Mesendoderm (in vitro differentiated cells): ENCODE measurements around the gene OR2A7.
"Not testable (repeated sequence)": the region's sequence is repeated elsewhere in the genome, so short reads cannot be mapped to it uniquely, and the experiment has no call there.

Source experiments
- DNase-seq: peaks from one replicate; pipeline ENCODE4 v3.0.0; 2013
- H2AK5ac ChIP-seq: 2 replicates; pipeline ENCODE4 v1.6.1; 2013; ENCODE audit warnings: low read length, inconsistent platforms
- H2BK120ac ChIP-seq: 2 replicates; pipeline ENCODE4 v1.6.1; 2013; ENCODE audit warnings: low read depth, mild to moderate bottlenecking, low read length, moderate library complexity, mixed read lengths
- H2BK15ac ChIP-seq: replicated peaks from 2 replicates; pipeline ENCODE4 v1.6.1; 2013; ENCODE audit warnings: low read depth, mild to moderate bottlenecking, moderate library complexity
- H2BK5ac ChIP-seq: 2 replicates; pipeline ENCODE4 v1.6.1; 2013; ENCODE audit warnings: low read length, inconsistent platforms
- H3K18ac ChIP-seq: 2 replicates; pipeline ENCODE4 v1.6.1; 2013; ENCODE audit warnings: mild to moderate bottlenecking, low read length, mixed read lengths
- H3K23ac ChIP-seq: one replicate; pipeline ENCODE4 v1.6.1; 2013; ENCODE audit warnings: low read length
- H3K27ac ChIP-seq: 2 replicates; pipeline ENCODE4 v1.5.1; 2013; ENCODE audit warnings: low read depth, mild to moderate bottlenecking, inconsistent platforms, low read length, moderate library complexity
- H3K27me3 ChIP-seq: 2 replicates; pipeline ENCODE4 v1.6.1; 2013; ENCODE audit warnings: low read length, control low read depth, mild to moderate bottlenecking, inconsistent platforms; ENCODE audit not compliant: insufficient read depth, poor library complexity
- H3K36me3 ChIP-seq: 2 replicates; pipeline ENCODE4 v1.6.1; 2013; ENCODE audit warnings: low read length, inconsistent platforms; ENCODE audit not compliant: control insufficient read depth, insufficient read depth
- H3K4ac ChIP-seq: one replicate; pipeline ENCODE4 v1.6.1; 2013; ENCODE audit warnings: low read depth, mild to moderate bottlenecking, low read length, moderate library complexity
- H3K4me1 ChIP-seq: 2 replicates; pipeline ENCODE4 v1.6.1; 2013; ENCODE audit warnings: low read depth, low read length, inconsistent platforms; ENCODE audit not compliant: control insufficient read depth
- H3K4me2 ChIP-seq: 2 replicates; pipeline ENCODE4 v1.6.1; 2013; ENCODE audit warnings: low read length
- H3K4me3 ChIP-seq: 2 replicates; pipeline ENCODE4 v1.5.1; 2013; ENCODE audit warnings: mild to moderate bottlenecking, low read length
- H3K56ac ChIP-seq: one replicate; pipeline ENCODE4 v1.6.1; 2013; ENCODE audit warnings: low read length
- H3K79me1 ChIP-seq: 2 replicates; pipeline ENCODE4 v1.6.1; 2013; ENCODE audit warnings: low read length, inconsistent platforms
- H3K79me2 ChIP-seq: 2 replicates; pipeline ENCODE4 v1.6.1; 2013; ENCODE audit warnings: mild to moderate bottlenecking, low read length; ENCODE audit not compliant: control insufficient read depth, insufficient read depth
- H3K9ac ChIP-seq: 2 replicates; pipeline ENCODE4 v1.6.1; 2013; ENCODE audit warnings: low read length, inconsistent platforms
- H4K5ac ChIP-seq: one replicate; pipeline ENCODE4 v1.6.1; 2013; ENCODE audit warnings: low read length
- H4K8ac ChIP-seq: one replicate; pipeline ENCODE4 v1.6.1; 2013; ENCODE audit warnings: low read depth, mild to moderate bottlenecking, control low read depth, low read length, moderate library complexity
- WGBS: extraction: QIAGEN DNeasy Blood & Tissue Kit; methylation state at CpG from one replicate; pipeline ENCODE4 v1.1.7; 2013; ENCODE audit warnings: low lambda C conversion rate, missing lambda C conversion rate; ENCODE audit not compliant: insufficient coverage; ENCODE audit errors: extremely low coverage; 5-methylcytosine and 5-hydroxymethylcytosine counted together

Gene OR2A7

DNA sequence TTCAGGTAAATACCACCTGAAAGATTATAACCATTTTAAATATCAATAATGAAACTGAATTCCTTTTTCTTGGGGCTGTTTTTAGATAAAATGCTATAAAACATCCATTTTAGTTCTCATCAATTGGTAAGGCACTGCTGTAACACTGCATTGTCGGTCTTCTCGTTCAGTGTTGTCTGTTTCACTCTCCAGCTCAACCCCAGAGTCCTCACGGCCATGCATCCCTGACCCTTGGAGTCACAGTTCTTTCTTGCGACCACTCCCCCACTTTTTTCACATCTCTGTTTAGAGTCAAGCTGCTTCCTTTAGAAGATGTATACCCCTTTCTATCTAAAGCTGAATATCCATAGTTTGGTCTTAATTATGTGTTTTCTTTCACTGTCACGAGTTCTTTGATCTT, 17.6 kb downstream of the OR2A7 start:
- not testable (repeated sequence) for H3K27me3 ChIP-seq, H4K5ac ChIP-seq, H3K23ac ChIP-seq, H3K9ac ChIP-seq, H3K27ac ChIP-seq, H2AK5ac ChIP-seq, H3K56ac ChIP-seq, H2BK120ac ChIP-seq, H2BK5ac ChIP-seq, H3K4me1 ChIP-seq, H3K79me2 ChIP-seq, H4K8ac ChIP-seq, H2BK15ac ChIP-seq, H3K18ac ChIP-seq, H3K4me3 ChIP-seq, H3K4ac ChIP-seq, H3K36me3 ChIP-seq, H3K79me1 ChIP-seq, DNase-seq, H3K4me2 ChIP-seq
- WGBS: no CpG with 5 or more reads among the region's 5 CpGs

- not testable (repeated sequence) for H3K23ac ChIP-seq
Observed at GRCh38 chr7:144245372-144245771, 19.2 kb downstream of the OR2A7 start.

DNA sequence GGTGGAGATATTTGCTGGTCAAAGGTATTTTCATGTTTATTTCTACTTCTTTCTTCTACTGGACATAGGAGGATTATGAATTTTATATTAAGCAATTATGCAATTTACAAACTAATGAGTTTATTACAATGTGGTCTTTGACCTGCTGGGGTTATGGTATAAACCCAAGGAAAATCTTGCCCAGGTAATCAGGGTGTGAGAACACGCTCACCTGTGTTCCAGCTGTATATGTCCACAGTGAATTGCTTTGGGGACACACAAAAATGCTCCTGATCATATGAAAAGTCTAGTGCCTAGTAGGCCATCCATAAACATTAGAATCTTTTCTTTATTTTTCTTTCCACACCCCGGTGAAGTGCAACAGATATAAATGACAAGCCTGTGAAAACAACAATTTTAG, 25.2 kb downstream of the OR2A7 start, which contains the start of gene OR2A42:
Gene OR2A42, minus strand, starts transcription at position 241 of the 400 bp plus-strand sequence. CDS start 6,762 bp downstream, outside the sequence.
- not testable (repeated sequence) for H3K79me1 ChIP-seq, H3K23ac ChIP-seq, H3K4me1 ChIP-seq, H2BK5ac ChIP-seq, H2AK5ac ChIP-seq, H3K9ac ChIP-seq, H3K27me3 ChIP-seq, H3K4me3 ChIP-seq, H2BK15ac ChIP-seq, H3K4ac ChIP-seq, H3K79me2 ChIP-seq, DNase-seq, H3K36me3 ChIP-seq, H3K27ac ChIP-seq, H3K18ac ChIP-seq, H3K56ac ChIP-seq, H4K5ac ChIP-seq, H3K4me2 ChIP-seq, H2BK120ac ChIP-seq, H4K8ac ChIP-seq
- no CpG with 5 or more reads among the region's 2 CpGs for WGBS

More at GRCh38 chr7:144245372-144245771, 19.2 kb downstream of the OR2A7 start:
- H4K5ac ChIP-seq, H3K27ac ChIP-seq, H4K8ac ChIP-seq, H3K36me3 ChIP-seq, H3K4ac ChIP-seq, H2BK5ac ChIP-seq, H3K4me2 ChIP-seq, H2BK120ac ChIP-seq, H3K4me3 ChIP-seq, H2AK5ac ChIP-seq, H3K4me1 ChIP-seq, H3K79me2 ChIP-seq, H2BK15ac ChIP-seq, H3K27me3 ChIP-seq, DNase-seq, H3K56ac ChIP-seq, H3K9ac ChIP-seq, H3K18ac ChIP-seq, H3K79me1 ChIP-seq: not testable (repeated sequence)
- no CpG with 5 or more reads among the region's 2 CpGs for WGBS

- not testable (repeated sequence) for H4K8ac ChIP-seq, H2BK5ac ChIP-seq, H3K4me1 ChIP-seq, H3K9ac ChIP-seq, H3K79me1 ChIP-seq, H3K4ac ChIP-seq, H3K4me3 ChIP-seq, H3K4me2 ChIP-seq, H2BK15ac ChIP-seq, H3K18ac ChIP-seq, H4K5ac ChIP-seq, H2BK120ac ChIP-seq, H3K27me3 ChIP-seq, H3K27ac ChIP-seq, H3K36me3 ChIP-seq, H3K23ac ChIP-seq, H2AK5ac ChIP-seq, H3K56ac ChIP-seq, H3K79me2 ChIP-seq
- no CpG with 5 or more reads among the region's 2 CpGs for WGBS
- peak; percentile 0 for DNase-seq
Observed at GRCh38 chr7:144238530-144239082, 26.0 kb downstream of the OR2A7 start.

DNA sequence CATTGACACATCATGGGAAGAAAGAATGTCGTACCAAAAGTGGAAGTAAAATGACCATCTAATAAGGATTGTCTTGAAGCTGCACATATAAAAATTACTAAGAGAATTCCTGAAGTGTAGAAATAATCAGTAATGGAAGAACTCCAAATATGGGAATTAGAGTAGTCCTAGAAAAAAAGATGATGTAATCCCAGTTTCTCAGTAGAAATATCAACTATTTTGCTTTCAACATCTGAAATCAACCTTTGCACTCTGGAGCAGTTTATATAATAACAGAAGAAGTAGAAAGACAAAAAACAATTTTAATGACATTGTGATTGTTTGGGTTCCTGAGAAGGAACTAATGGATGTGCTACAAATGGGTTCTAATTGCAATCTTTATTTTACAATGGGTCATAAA, 31.6 kb downstream of the OR2A7 start:
- no CpG with 5 or more reads among the region's 1 CpG for WGBS
- H3K4me1 ChIP-seq, H2BK15ac ChIP-seq: not testable (repeated sequence)

GRCh38 chr7:144231027-144231426, 33.6 kb downstream of the OR2A7 start:
- H4K5ac ChIP-seq, H3K4me1 ChIP-seq, H3K23ac ChIP-seq, H3K18ac ChIP-seq, H3K4me3 ChIP-seq, H3K79me2 ChIP-seq, H3K27ac ChIP-seq, H2AK5ac ChIP-seq, H3K9ac ChIP-seq, H2BK5ac ChIP-seq, H3K4ac ChIP-seq, H3K56ac ChIP-seq, H4K8ac ChIP-seq, H3K4me2 ChIP-seq, H3K79me1 ChIP-seq, H3K36me3 ChIP-seq, H3K27me3 ChIP-seq, DNase-seq, H2BK15ac ChIP-seq, H2BK120ac ChIP-seq: not testable (repeated sequence)
- no CpG with 5 or more reads among the region's 2 CpGs for WGBS

More for the DNA sequence above, 31.6 kb downstream of the OR2A7 start:
- H3K79me2 ChIP-seq, H3K27me3 ChIP-seq, H3K9ac ChIP-seq, DNase-seq, H3K27ac ChIP-seq, H2AK5ac ChIP-seq, H3K4me3 ChIP-seq, H4K8ac ChIP-seq, H2BK5ac ChIP-seq, H3K18ac ChIP-seq, H4K5ac ChIP-seq, H3K56ac ChIP-seq, H3K36me3 ChIP-seq, H3K4me2 ChIP-seq, H2BK120ac ChIP-seq, H3K79me1 ChIP-seq, H3K23ac ChIP-seq, H3K4ac ChIP-seq: not testable (repeated sequence)
